VCaP (cell line): ENCODE measurements around the gene C22orf31.
A peak's percentile ranks its signal among the peaks of the same experiment; 100 is the strongest.

ENCODE experiments used
- H3K27ac ChIP-seq: fragments of 450-650 bp; 2 replicates; pipeline ENCODE4 v1.5.1; 2017
- TF ChIP-seq, protein P1 (sequence below): fragments of 450-650 bp; conservative IDR thresholded peaks from 2 replicates; pipeline ENCODE4 v1.5.1; 2017; ENCODE audit warnings: mild to moderate bottlenecking, moderate library complexity

C22orf31 gene

DNA sequence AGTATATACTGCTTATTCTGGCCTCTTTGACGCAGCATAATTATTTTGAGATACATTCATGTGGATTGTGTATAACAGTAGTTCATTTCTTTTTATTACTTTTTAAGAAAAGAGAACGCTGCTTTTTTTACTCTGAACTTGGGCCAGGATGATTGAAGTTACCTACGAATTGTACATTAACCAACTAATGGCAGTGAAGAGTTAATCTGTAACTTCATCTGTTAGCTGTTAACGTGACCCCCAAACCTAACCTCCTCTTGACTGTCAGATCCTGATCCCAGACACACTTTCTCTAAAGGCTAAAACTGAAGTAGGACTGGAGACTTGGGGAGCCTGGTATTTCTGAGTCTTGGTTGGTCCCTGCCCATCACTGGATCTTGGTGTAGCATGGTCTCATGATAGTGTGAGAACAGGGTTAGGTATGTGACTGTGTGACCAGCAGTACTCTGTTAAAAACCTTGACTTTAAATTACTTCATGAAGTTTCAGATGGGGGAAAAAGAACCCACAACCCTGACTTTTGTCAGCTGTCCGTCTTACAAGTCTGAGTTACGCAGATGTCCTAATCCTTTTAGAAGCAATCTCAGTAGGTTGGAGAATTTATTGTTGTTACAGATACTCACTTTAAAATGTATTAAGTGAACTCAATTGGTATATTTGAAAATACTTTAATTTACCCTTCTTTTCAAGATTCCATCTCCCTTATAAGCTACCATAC, 39.4 kb downstream of the C22orf31 start:
- H3K27ac ChIP-seq = no peak overlapping the region
- TF ChIP-seq, protein P1, sequence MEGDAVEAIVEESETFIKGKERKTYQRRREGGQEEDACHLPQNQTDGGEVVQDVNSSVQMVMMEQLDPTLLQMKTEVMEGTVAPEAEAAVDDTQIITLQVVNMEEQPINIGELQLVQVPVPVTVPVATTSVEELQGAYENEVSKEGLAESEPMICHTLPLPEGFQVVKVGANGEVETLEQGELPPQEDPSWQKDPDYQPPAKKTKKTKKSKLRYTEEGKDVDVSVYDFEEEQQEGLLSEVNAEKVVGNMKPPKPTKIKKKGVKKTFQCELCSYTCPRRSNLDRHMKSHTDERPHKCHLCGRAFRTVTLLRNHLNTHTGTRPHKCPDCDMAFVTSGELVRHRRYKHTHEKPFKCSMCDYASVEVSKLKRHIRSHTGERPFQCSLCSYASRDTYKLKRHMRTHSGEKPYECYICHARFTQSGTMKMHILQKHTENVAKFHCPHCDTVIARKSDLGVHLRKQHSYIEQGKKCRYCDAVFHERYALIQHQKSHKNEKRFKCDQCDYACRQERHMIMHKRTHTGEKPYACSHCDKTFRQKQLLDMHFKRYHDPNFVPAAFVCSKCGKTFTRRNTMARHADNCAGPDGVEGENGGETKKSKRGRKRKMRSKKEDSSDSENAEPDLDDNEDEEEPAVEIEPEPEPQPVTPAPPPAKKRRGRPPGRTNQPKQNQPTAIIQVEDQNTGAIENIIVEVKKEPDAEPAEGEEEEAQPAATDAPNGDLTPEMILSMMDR = no peak

DNA sequence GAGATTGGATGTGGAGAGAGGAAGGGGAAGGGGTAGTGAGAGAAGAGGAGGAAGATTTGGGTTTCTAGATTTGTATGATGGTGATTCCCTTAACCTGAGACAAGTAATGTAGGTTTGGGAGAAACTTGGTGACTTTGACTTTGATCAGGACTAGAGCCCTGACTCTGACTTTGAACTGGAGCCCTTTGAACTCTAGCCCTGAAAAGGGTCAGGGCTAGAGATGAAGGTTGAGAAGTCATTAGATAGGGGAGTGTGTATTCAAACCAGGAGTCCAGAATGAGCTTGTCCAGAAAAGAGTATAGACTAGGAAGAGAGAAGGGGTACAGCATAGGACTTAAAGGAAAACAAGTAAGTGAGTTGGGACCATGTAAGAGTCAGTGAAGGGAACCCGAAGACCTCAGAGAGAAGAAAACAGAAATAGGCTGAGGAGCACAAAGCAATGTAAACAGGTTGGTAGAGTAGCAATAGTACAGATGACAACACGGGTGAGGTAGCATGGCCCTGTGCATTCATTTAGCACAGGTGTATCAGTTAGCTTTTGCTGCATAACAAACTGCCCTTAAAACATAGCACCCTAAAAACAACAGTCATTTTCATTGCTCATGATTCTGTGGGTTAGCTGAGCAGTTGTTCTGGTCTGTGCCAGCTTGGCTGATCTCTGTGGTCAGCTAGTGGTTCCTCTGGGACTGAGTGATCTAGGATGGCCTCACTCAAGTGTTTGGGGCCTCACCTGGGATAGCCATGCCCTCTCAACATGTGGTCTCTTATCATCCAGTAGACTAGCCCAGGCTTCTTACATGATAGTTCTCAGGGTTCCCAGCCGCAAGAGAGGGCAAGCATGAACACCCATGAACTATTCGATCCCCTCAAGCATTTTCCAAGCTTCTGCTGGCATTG, 43.1 kb downstream of the C22orf31 start:
- TF ChIP-seq, protein P1 = no peak
- no peak overlapping the region for H3K27ac ChIP-seq

DNA sequence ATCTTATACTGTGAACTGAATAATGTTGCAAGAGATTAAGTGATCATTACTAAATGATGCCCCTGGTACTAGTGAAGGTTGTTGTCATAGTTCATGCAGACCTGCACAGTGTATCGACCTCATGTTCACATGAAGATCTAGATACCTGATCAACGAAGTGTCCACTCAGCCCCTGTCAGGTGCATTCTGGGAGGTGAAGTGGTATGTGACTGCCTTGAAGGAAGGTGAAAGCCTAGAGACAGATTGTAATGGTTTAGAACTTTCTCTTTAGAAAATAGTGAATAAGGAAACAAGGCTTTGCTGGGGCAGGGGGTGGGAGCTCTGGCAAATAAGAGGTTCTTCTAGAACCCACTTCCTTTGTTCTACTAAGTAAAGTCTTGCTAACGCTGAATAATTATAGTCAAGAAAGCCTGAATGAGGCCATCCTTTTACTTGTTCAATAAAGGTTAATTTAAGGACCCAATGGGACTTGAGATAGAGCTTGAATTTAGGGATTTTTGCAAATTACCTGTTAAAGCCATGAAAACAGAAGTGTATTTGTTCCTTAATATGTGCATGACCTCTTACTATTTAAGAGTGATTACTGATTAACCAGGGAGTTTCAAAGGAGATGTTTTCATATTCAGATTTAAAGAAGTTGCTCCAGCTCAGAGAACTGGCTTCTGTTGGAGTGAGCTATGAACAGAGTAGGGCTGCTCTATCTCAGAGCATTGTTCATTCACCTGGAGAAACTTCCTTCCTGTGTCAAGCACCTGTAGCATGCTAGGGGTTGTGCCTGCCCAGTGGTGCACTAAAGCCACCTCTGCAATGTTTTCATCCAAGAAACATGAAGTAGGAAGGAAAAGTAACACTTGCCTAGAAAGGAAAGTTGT, 45.3 kb downstream of the C22orf31 start:
- TF ChIP-seq, protein P1 = no peak
- peak overlapping the region; percentile 66 for H3K27ac ChIP-seq

DNA sequence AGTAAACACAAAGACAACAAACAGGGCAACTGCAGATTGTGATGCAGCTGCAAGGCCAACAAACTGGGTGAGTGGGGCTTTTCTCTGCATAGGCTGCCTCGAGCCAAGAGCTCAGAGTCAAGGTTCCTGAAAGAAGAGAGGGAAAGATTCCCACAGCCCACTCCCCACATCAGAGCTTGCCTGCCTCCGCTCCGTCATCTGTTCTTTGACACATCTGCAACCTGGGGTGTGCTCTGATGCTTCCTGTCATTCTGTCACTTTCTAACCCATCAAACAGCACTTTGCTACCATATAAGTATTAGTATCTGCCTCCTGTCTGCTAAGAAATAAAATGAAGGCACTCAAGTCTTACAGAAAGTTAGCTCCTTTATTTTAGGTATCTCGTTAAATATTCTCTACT, 46.9 kb downstream of the C22orf31 start:
- TF ChIP-seq, protein P1 = no peak
- peak overlapping the region; percentile 66; the same call in 1 of the 2 replicates for H3K27ac ChIP-seq

DNA sequence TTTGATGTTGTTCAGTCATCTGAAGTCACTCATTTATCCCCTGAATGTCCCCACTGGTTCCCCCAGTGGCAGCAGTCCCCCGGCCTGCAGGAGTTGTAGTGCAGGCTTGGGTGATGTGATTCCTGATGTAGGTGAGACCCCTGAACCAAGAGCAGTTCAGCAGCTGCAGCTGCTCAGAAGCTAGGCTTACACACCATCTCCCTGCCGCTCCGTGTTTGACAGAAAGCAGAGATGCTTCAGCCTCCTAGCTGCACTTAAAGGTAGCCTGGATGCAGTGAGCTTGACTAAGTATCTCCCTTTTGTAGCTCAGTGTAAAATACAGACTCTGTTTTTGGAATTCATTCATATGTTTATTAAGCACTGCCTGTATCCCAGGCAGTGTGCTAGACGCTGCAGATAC, 47.3 kb downstream of the C22orf31 start:
- TF ChIP-seq, protein P1 = no peak
- H3K27ac ChIP-seq = no peak overlapping the region; the same call in 1 of the 2 replicates

DNA sequence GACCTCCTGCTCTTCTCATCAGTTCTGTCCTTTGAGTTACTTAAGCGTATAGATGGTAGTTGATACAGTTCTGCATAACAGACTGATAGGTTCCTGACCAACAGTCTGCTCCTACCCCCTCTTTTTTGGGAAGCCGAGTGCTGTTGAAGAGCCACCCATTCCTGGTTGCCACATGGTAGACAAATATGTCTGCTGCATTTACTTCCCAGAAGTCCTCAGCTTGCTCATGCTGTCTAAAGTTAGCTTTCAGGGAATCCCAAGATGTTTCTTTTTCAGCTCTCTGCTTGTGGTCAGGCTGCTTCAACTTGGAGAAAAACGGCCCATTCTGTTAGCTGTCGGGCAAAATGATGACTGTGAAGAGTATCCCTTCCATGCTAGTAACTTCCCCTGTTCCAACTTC, 48.7 kb downstream of the C22orf31 start:
- TF ChIP-seq, protein P1 = no peak
- no peak overlapping the region for H3K27ac ChIP-seq

DNA sequence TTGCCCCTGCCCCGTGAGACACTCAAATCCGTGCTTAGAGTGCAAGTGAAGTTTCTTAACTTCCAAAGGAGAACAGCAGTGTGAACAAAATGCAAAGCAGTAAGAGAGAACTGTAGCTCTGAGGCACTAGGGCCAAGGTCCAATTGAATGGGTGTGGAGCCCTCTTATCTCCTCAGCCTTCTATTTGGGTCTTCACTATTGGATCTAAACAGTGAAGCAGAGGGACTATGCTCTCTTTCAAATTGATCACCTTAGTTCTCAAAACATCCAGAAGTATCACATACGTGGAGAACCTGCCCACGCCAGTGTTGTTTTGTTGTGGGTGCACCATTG, 49.6 kb downstream of the C22orf31 start:
- TF ChIP-seq, protein P1 = no peak
- H3K27ac ChIP-seq = no peak overlapping the region
